DND-41 (cell line): ENCODE data around the gene ISG20L2.

Experiments
- CTCF ChIP-seq: IDR thresholded peaks from 2 replicates; pipeline ENCODE4 v1.5.1; 2012; ENCODE audit warnings: borderline replicate concordance, low read length, moderate library complexity, mild to moderate bottlenecking; ENCODE audit not compliant: poor library complexity, severe bottlenecking; ENCODE audit errors: extremely low read depth
- EZH2 ChIP-seq: IDR thresholded peaks from 3 replicates; pipeline ENCODE4 v1.6.1; 2012; ENCODE audit warnings: borderline replicate concordance, low read depth, mild to moderate bottlenecking, moderate library complexity, low read length, inconsistent platforms; ENCODE audit not compliant: severe bottlenecking

- TF ChIP-seq CTCF (no peak), EZH2 (no peak)
Observed at GRCh38 chr1:156696755-156697154, 31.8 kb downstream of the ISG20L2 start.
